GM21619 (cell line): Measurements from ENCODE around the gene GJA4.

Experiments
- ATAC-seq: cut with Tn5 transposase; IDR thresholded peaks from one replicate; pipeline ENCODE4 v1.9.1; 2021; ENCODE audit not compliant: unreplicated experiment

GJA4 gene

GRCh38 chr1:34829250-34829649 lies 36.5 kb downstream of the GJA4 start:
- ATAC-seq, result no peak

- ATAC-seq, result no peak
These were observed 39.0 kb downstream of the GJA4 start for GRCh38 chr1:34831721-34832246.

GRCh38 chr1:34833711-34834110 lies 40.9 kb downstream of the GJA4 start:
- ATAC-seq, result no peak

- ATAC-seq, result no peak
These were observed 46.9 kb downstream of the GJA4 start for GRCh38 chr1:34839526-34840305.

- ATAC-seq, result no peak
These were observed 47.6 kb downstream of the GJA4 start for GRCh38 chr1:34840426-34840825.

- no peak for ATAC-seq
These were observed 49.3 kb downstream of the GJA4 start for GRCh38 chr1:34842073-34842472.

GRCh38 chr1:34842952-34843371 lies 50.2 kb downstream of the GJA4 start:
- no peak for ATAC-seq

- ATAC-seq, result no peak
These were observed 50.8 kb downstream of the GJA4 start for GRCh38 chr1:34843392-34844251.

- no peak for ATAC-seq
These were observed 51.4 kb downstream of the GJA4 start for GRCh38 chr1:34844252-34844634.
